Right ventricle myocardium superior (tissue), 1 donor: ENCODE measurements around the gene NCOA5. TPM values are rescaled to one million over a fixed set of nuclear protein-coding genes. Genes with fewer than 3 reads are reported as not detected.

ENCODE experiments used
- ATAC-seq: fragments of 200-7000 bp; cut with Tn5 transposase; one replicate; pipeline ENCODE4 v1.9.1; 2020; ENCODE audit warnings: mild to moderate bottlenecking; ENCODE audit not compliant: poor library complexity
- DNase-seq: peaks from one replicate; pipeline ENCODE4 v3.0.0-alpha.2; 2020
- intact Hi-C: fragments of 100-400 bp; cut with DNase I; formaldehyde crosslinking; loops from one replicate; pipeline ENCODE4 v1.11.2; 2022
- total RNA-seq: library from RNA; stranded (reverse); fragmentation: NEBNext Ultra II Directional; extraction: Animal tissue kit (Norgen Biotek cat#: 25700); gene quantifications from one replicate; pipeline ENCODE4 v1.2.1, GENCODE V29; 2021
- donor health status: DM: no; HTN: yes; CAD: no; lungs with severe emphysema.

Gene NCOA5
- total RNA-seq, 1 donor from 2014 or later, result 23.0 TPM

GRCh38 chr20:46122516-46123481, 33.0 kb upstream of the NCOA5 start:
- ATAC-seq (no peak), DNase-seq (no peak)
- intact Hi-C loops, result no loop called here

- ATAC-seq (no peak), DNase-seq (no peak)
- intact Hi-C loops, result no loop called here
Observed at GRCh38 chr20:46122071-46122470, 32.3 kb upstream of the NCOA5 start.

- ATAC-seq, result no peak
Observed at GRCh38 chr20:46121184-46121930, 31.6 kb upstream of the NCOA5 start.

GRCh38 chr20:46120136-46120535, 30.4 kb upstream of the NCOA5 start:
- intact Hi-C loops, result no loop called here
- DNase-seq, result no peak
- no peak for ATAC-seq

More at GRCh38 chr20:46121184-46121930, 31.6 kb upstream of the NCOA5 start:
- intact Hi-C loops, result no loop called here
- no peak for DNase-seq

GRCh38 chr20:46119547-46119946, 29.8 kb upstream of the NCOA5 start:
- ATAC-seq, result no peak
- intact Hi-C loops, result no loop called here
- DNase-seq, result no peak

- no peak for ATAC-seq
- intact Hi-C loops, result no loop called here
Observed at GRCh38 chr20:46119028-46119546, 29.3 kb upstream of the NCOA5 start.

GRCh38 chr20:46118481-46119020, 28.8 kb upstream of the NCOA5 start:
- DNase-seq (peak; percentile 63), ATAC-seq (peak; percentile 68)
- intact Hi-C loops, result no loop called here

More at GRCh38 chr20:46119028-46119546, 29.3 kb upstream of the NCOA5 start:
- DNase-seq, result no peak

- intact Hi-C loops, result no loop called here
- ATAC-seq, result peak; percentile 98
Observed at GRCh38 chr20:46117704-46118467, 28.1 kb upstream of the NCOA5 start, which contains the start of gene CD40. CD40 (plus strand) TSS chr20:46118314; CDS start chr20:46118344, 30 bp downstream.

GRCh38 chr20:46114449-46114848, 24.7 kb upstream of the NCOA5 start:
- intact Hi-C loops, result no loop called here
- no peak for ATAC-seq
- no peak for DNase-seq

More at GRCh38 chr20:46117704-46118467, 28.1 kb upstream of the NCOA5 start, which contains the start of gene CD40:
- peak; percentile 94 for DNase-seq

GRCh38 chr20:46113113-46113470, 23.3 kb upstream of the NCOA5 start:
- ATAC-seq (no peak), DNase-seq (no peak)
- intact Hi-C loops, result no loop called here

- intact Hi-C loops, result no loop called here
- DNase-seq, result no peak
- no peak for ATAC-seq
Observed at GRCh38 chr20:46112430-46113112, 22.8 kb upstream of the NCOA5 start.

GRCh38 chr20:46111836-46112212, 22.1 kb upstream of the NCOA5 start:
- intact Hi-C loops, result no loop called here

GRCh38 chr20:46111028-46111835, 21.5 kb upstream of the NCOA5 start:
- ATAC-seq (peak; percentile 77), DNase-seq (peak; percentile 46)
- intact Hi-C loops, result no loop called here

More at GRCh38 chr20:46111836-46112212, 22.1 kb upstream of the NCOA5 start:
- ATAC-seq (no peak), DNase-seq (no peak)

GRCh38 chr20:46108976-46109375, 19.2 kb upstream of the NCOA5 start:
- no peak for ATAC-seq
- no peak for DNase-seq
- intact Hi-C loops, result no loop called here

GRCh38 chr20:46108435-46108841, 18.7 kb upstream of the NCOA5 start:
- intact Hi-C loops, result no loop called here
- no peak for DNase-seq

GRCh38 chr20:46107061-46107460, 17.3 kb upstream of the NCOA5 start:
- intact Hi-C loops, result no loop called here
- DNase-seq, result no peak
- ATAC-seq, result no peak

More at GRCh38 chr20:46108435-46108841, 18.7 kb upstream of the NCOA5 start:
- no peak for ATAC-seq

GRCh38 chr20:46104262-46104661, 14.5 kb upstream of the NCOA5 start:
- intact Hi-C loops, result no loop called here
- ATAC-seq, result no peak

More at GRCh38 chr20:46104262-46104661, 14.5 kb upstream of the NCOA5 start:
- DNase-seq, result no peak
